ENCODE data around the gene RAB29.

The RAB29 gene

GRCh38 chr1:205719015-205719414 lies 56.3 kb downstream of the RAB29 start:
- no peak for DNase-seq
